SK-N-SH (cell line): ENCODE results near the gene SMYD3. TPM values are rescaled to one million over a fixed set of nuclear protein-coding genes. Genes with fewer than 3 reads are reported as not detected.
"Not testable (repeated sequence)": the region's sequence is repeated elsewhere in the genome, so short reads cannot be mapped to it uniquely, and the experiment has no call there.

Source experiments
- CTCF ChIA-PET: fragments of 300-600, 350-600 bp; formaldehyde crosslinking; extraction: SDS; loops from one replicate; lab custom pipeline; 2021; lab: Yijun Ruan, JAX
- POLR2A ChIA-PET: fragments of 350-600 bp; sonication (Branson Sonifier 250); formaldehyde crosslinking; extraction: SDS; loops from one replicate; lab custom pipeline; 2020; ENCODE audit warnings: antibody characterized with exemption, inconsistent platforms; lab: Yijun Ruan, JAX
- DNase-seq: peaks from one replicate; pipeline ENCODE4 v3.0.0; 2012
- H2AFZ ChIP-seq: fragments of 200-600 bp; sonication (generic); 2 replicates; pipeline ENCODE4 v1.8.1; 2016; ENCODE audit warnings: antibody characterized with exemption, mild to moderate bottlenecking, low read depth
- H3F3A ChIP-seq: fragments of 200-600 bp; sonication (generic); replicated peaks from 2 replicates; pipeline ENCODE3; 2016; ENCODE audit warnings: antibody characterized with exemption, mild to moderate bottlenecking; ENCODE audit not compliant: insufficient read depth
- H3K27ac ChIP-seq, 2 experiments: fragments of 200-500 bp in 1 of 2; fragments of 200-600 bp in 1 of 2; sonication (Bioruptor generic) in 1 of 2; sonication (generic), shearing (Covaris generic) in 1 of 2; 2 replicates each; pipeline versions ENCODE4 v1.5.1 to v1.6.1; 2014 to 2016; ENCODE audit warnings: low read depth in 2 of 2, inconsistent platforms in 1 of 2, low read length in 1 of 2, mild to moderate bottlenecking in 1 of 2, mixed read lengths in 1 of 2
- H3K27me3 ChIP-seq: fragments of 200-600 bp; sonication (generic), shearing (Covaris generic); 2 replicates; pipeline ENCODE4 v1.6.1; 2016; ENCODE audit warnings: mixed run types; ENCODE audit not compliant: insufficient read depth
- H3K36me3 ChIP-seq, 2 experiments: fragments of 200-500 bp in 1 of 2; fragments of 200-600 bp in 1 of 2; sonication (Bioruptor generic) in 1 of 2; sonication (generic) in 1 of 2; replicated peaks in 1 of 2; 2 replicates each; pipeline versions ENCODE3 to v1.5.1; 2014 to 2016; ENCODE audit warnings: low read length in 1 of 2, mild to moderate bottlenecking in 1 of 2; ENCODE audit not compliant: insufficient read depth in 2 of 2, control insufficient read depth in 1 of 2
- H3K4me1 ChIP-seq, 2 experiments: fragments of 200-500 bp in 1 of 2; fragments of 200-600 bp in 1 of 2; sonication (Bioruptor generic) in 1 of 2; sonication (generic), shearing (Covaris generic) in 1 of 2; 2 replicates each; pipeline versions ENCODE4 v1.5.1 to v1.6.1; 2014 to 2016; ENCODE audit warnings: low read depth in 1 of 2, low read length in 1 of 2, mixed run types in 1 of 2; ENCODE audit not compliant: insufficient read depth in 2 of 2, control insufficient read depth in 1 of 2
- H3K4me2 ChIP-seq: fragments of 200-600 bp; sonication (generic), shearing (Covaris generic); 2 replicates; pipeline ENCODE4 v1.6.1; 2017; ENCODE audit warnings: mixed run types
- H3K4me3 ChIP-seq, 2 experiments: fragments of 200-500 bp in 1 of 2; fragments of 200-600 bp in 1 of 2; sonication (Bioruptor generic) in 1 of 2; sonication (generic), shearing (Covaris generic) in 1 of 2; 2 replicates each; pipeline versions ENCODE4 v1.5.1 to v1.8.1; 2014 to 2016; ENCODE audit warnings: low read depth in 2 of 2, inconsistent platforms in 1 of 2, low read length in 1 of 2, mild to moderate bottlenecking in 1 of 2, mixed read lengths in 1 of 2, moderate library complexity in 1 of 2
- H3K79me2 ChIP-seq: fragments of 200-600 bp; sonication (generic); 2 replicates; pipeline ENCODE4 v1.8.1; 2017; ENCODE audit warnings: mild to moderate bottlenecking; ENCODE audit not compliant: insufficient read depth
- H3K9ac ChIP-seq: fragments of 200-600 bp; sonication (generic); 2 replicates; pipeline ENCODE4 v1.6.1; 2017; ENCODE audit warnings: mixed run types
- H3K9me2 ChIP-seq: fragments of 200-600 bp; sonication (generic); 2 replicates; pipeline ENCODE4 v1.6.1; 2017; ENCODE audit warnings: mixed run types
- H3K9me3 ChIP-seq: fragments of 200-600 bp; sonication (generic); 2 replicates; pipeline ENCODE4 v1.6.1; 2017; ENCODE audit warnings: mixed run types, mild to moderate bottlenecking, moderate library complexity
- H4K20me1 ChIP-seq: fragments of 200-600 bp; sonication (generic); 2 replicates; pipeline ENCODE4 v1.6.1; 2017; ENCODE audit warnings: mild to moderate bottlenecking, mixed run types; ENCODE audit not compliant: insufficient read depth
- ELF1 ChIP-seq: IDR thresholded peaks from 2 replicates; pipeline ENCODE4 v1.4.0; 2012
- GABPA ChIP-seq: IDR thresholded peaks from 2 replicates; pipeline ENCODE4 v1.4.0; 2012; ENCODE audit warnings: low read depth, mild to moderate bottlenecking
- JUND ChIP-seq: IDR thresholded peaks from 2 replicates; pipeline ENCODE4 v1.4.0; 2012
- MXI1 ChIP-seq: IDR thresholded peaks from 2 replicates; pipeline ENCODE4 v1.6.1; 2012; ENCODE audit warnings: mild to moderate bottlenecking, low read depth, low read length, improper control_type of control experiment
- NRF1 ChIP-seq: IDR thresholded peaks from 2 replicates; pipeline ENCODE4 v1.6.1; 2012; ENCODE audit warnings: low read depth, mild to moderate bottlenecking, low read length
- PBX3 ChIP-seq: IDR thresholded peaks from 2 replicates; pipeline ENCODE4; 2012
- RAD21 ChIP-seq: IDR thresholded peaks from 2 replicates; pipeline ENCODE4 v1.6.1; 2012; ENCODE audit warnings: mild to moderate bottlenecking, low read length
- TCF12 ChIP-seq: IDR thresholded peaks from 2 replicates; pipeline ENCODE4 v1.4.0; 2012
- TEAD4 ChIP-seq: IDR thresholded peaks from 2 replicates; pipeline ENCODE4 v1.4.0; 2012; ENCODE audit warnings: mild to moderate bottlenecking, borderline replicate concordance; ENCODE audit not compliant: insufficient read depth
- YY1 ChIP-seq: IDR thresholded peaks from 2 replicates; pipeline ENCODE4 v1.4.0; 2012; ENCODE audit warnings: low read depth, mild to moderate bottlenecking
- WGBS: methylation state at CpG from one replicate; pipeline ENCODE4 v1.1.6; 2017; ENCODE audit warnings: low lambda C conversion rate; 5-methylcytosine and 5-hydroxymethylcytosine counted together
- polyA plus RNA-seq, 3 experiments: library from polyadenylated mRNA; depleted of rRNA; stranded (reverse); fragments of >200 nt; gene quantifications; 2 replicates each; pipeline ENCODE4 v1.2.3, GENCODE V29; 2012
- TF ChIP-seq, protein P1 (sequence below): fragments of 150-350 bp; IDR thresholded peaks from 2 replicates; pipeline ENCODE4 v1.6.1; 2016; ENCODE audit warnings: mild to moderate bottlenecking, low read depth, low read length
- TF ChIP-seq, protein P2 (sequence below): IDR thresholded peaks from 2 replicates; pipeline ENCODE4 v1.4.0; 2012; ENCODE audit warnings: low read depth
- TF ChIP-seq, protein P3 (sequence below): fragments of 150-350 bp; IDR thresholded peaks from 2 replicates; pipeline ENCODE4 v1.6.1; 2017; ENCODE audit warnings: antibody characterized with exemption, low read length, low read depth, borderline replicate concordance

The SMYD3 gene
- polyA plus RNA-seq, 1 of the 3 experiments (the other 2 are of a cell fraction): 31.4 TPM

DNA sequence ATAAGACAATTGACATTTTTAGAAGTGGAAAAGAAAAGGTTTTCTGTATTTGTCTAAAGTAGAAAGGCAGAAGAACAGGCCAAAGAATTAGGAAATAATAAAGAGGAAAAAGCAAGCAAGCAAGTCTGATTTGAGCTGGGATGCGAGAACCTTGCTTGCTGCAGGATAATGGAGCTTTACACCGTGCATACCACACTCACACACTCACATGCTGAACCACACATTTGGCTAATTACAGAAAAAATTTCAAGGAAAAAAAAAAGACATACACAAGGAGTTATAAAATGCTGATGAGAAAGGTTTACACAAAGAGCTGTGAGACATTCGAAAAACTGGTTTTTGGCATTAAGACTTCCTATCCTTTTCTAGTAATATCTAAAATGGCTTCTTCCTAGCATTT is 758.4 kb downstream of the SMYD3 start:
- peak overlapping the region in 1 of 2 experiments; percentile 97; a peak in 2 of 4 replicates for H3K27ac ChIP-seq
- H4K20me1 ChIP-seq: no peaks in the 10 kb centered on the region
- CTCF ChIA-PET: interaction anchor here (1.0 kb wide), 1 partner anchor 16 kb away, joined by 4 read pairs; no protein-coding TSS in a partner anchor
- H3K4me2 ChIP-seq: no peak overlapping the region
- TF ChIP-seq, protein P1, sequence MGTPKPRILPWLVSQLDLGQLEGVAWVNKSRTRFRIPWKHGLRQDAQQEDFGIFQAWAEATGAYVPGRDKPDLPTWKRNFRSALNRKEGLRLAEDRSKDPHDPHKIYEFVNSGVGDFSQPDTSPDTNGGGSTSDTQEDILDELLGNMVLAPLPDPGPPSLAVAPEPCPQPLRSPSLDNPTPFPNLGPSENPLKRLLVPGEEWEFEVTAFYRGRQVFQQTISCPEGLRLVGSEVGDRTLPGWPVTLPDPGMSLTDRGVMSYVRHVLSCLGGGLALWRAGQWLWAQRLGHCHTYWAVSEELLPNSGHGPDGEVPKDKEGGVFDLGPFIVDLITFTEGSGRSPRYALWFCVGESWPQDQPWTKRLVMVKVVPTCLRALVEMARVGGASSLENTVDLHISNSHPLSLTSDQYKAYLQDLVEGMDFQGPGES: no peak
- TF ChIP-seq NRF1: no peak
- no peak for TF ChIP-seq YY1
- TF ChIP-seq ELF1: no peak
- TF ChIP-seq GABPA: no peak
- POLR2A ChIA-PET: no interaction called here
- no peaks in the 10 kb centered on the region for H3K9me2 ChIP-seq
- H2AFZ ChIP-seq: no peak overlapping the region
- peaks cover 0 to 6% of the 10 kb centered on the region in 2 experiments for H3K36me3 ChIP-seq
- H3K4me3 ChIP-seq: no peak overlapping the region
- H3K4me1 ChIP-seq: peaks cover 0 to 37% of the 10 kb centered on the region in 2 experiments; a peak in 2 of 4 replicates
- no peaks in the 10 kb centered on the region for H3K27me3 ChIP-seq
- WGBS: 96% methylated on average over 3 of the region's 3 CpGs
- no peak overlapping the region for H3K9ac ChIP-seq
- H3K79me2 ChIP-seq: no peaks in the 10 kb centered on the region
- no peaks in the 10 kb centered on the region for H3K9me3 ChIP-seq
- no peaks in the 10 kb centered on the region for H3F3A ChIP-seq
- no peak for DNase-seq

GRCh38 chr1:245748240-245748639 is 758.8 kb downstream of the SMYD3 start:
- Histone ChIP-seq H3K79me2 (no peaks in the 10 kb centered on the region), H3K36me3 (peaks cover 0 to 8% of the 10 kb centered on the region in 2 experiments), H3F3A (no peaks in the 10 kb centered on the region), H3K9ac (no peak overlapping the region), H4K20me1 (no peaks in the 10 kb centered on the region), H3K9me2 (no peaks in the 10 kb centered on the region), H2AFZ (no peak overlapping the region), H3K27me3 (no peaks in the 10 kb centered on the region), H3K4me1 (peaks cover under 1 to 33% of the 10 kb centered on the region in 2 experiments; a peak in 2 of 4 replicates), H3K9me3 (no peaks in the 10 kb centered on the region), H3K4me2 (no peak overlapping the region), H3K4me3 (no peak overlapping the region), H3K27ac (peak overlapping the region in 1 of 2 experiments; percentile 97; a peak in 2 of 4 replicates)
- DNase-seq: no peak
- POLR2A ChIA-PET: no interaction called here
- WGBS: 80% methylated on average over 10 of the region's 10 CpGs
- CTCF ChIA-PET: interaction anchor here (1.0 kb wide), 1 partner anchor 17 kb away, joined by 4 read pairs; no protein-coding TSS in a partner anchor
- TF ChIP-seq JUND (no peak), MXI1 (no peak), RAD21 (no peak), TEAD4 (no peak)
- TF ChIP-seq, protein P2, sequence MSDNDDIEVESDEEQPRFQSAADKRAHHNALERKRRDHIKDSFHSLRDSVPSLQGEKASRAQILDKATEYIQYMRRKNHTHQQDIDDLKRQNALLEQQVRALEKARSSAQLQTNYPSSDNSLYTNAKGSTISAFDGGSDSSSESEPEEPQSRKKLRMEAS: no peak

DNA sequence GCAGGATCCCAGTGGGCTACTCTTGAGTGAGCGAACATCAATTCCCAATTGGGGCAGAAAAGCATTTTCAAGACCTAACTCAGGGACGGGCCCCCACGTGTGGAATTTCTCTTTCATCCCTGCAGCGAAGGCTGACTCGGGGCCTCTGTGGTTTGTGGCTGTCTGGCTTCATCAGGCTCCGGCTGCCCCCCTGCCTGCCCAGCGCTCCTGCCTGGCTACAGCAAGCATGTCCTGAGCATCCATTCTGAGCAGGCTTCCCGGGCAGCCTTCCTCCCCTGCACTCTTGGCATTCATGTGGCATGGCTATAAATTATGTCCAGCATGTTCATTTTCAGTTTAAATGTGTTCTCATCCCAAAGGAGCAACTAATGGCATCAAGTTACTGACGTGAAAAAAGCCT is 764.2 kb downstream of the SMYD3 start:
- TF ChIP-seq, protein P3, sequence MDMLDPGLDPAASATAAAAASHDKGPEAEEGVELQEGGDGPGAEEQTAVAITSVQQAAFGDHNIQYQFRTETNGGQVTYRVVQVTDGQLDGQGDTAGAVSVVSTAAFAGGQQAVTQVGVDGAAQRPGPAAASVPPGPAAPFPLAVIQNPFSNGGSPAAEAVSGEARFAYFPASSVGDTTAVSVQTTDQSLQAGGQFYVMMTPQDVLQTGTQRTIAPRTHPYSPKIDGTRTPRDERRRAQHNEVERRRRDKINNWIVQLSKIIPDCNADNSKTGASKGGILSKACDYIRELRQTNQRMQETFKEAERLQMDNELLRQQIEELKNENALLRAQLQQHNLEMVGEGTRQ: no peak
- TF ChIP-seq, protein P2: 0 out of 2 replicates have a peak, but pooled peaks have one; percentile 23
- TF ChIP-seq TCF12 (peak; percentile 38; the same call in 1 of the 2 replicates), PBX3 (peak; percentile 76), JUND (peak; percentile 18; the same call in 1 of the 2 replicates)
- POLR2A ChIA-PET: no interaction called here

GRCh38 chr1:245740336-245740735 is 766.7 kb downstream of the SMYD3 start:
- H4K20me1 ChIP-seq, H3K9me2 ChIP-seq, H3K4me1 ChIP-seq, H3K27ac ChIP-seq, POLR2A ChIA-PET, H3K27me3 ChIP-seq, DNase-seq, H3K9me3 ChIP-seq, H3K79me2 ChIP-seq, H3F3A ChIP-seq, H3K4me3 ChIP-seq, H2AFZ ChIP-seq, H3K36me3 ChIP-seq, H3K9ac ChIP-seq, H3K4me2 ChIP-seq, CTCF ChIA-PET: not testable (repeated sequence)
- WGBS: 94% methylated on average over 1 of the region's 1 CpG

More for the DNA sequence above, 764.2 kb downstream of the SMYD3 start:
- Histone ChIP-seq H2AFZ (no peak overlapping the region), H4K20me1 (no peaks in the 10 kb centered on the region), H3K36me3 (peaks cover 0 to 8% of the 10 kb centered on the region in 2 experiments), H3K4me3 (no peak overlapping the region), H3K79me2 (no peaks in the 10 kb centered on the region), H3K4me2 (no peak overlapping the region), H3F3A (no peaks in the 10 kb centered on the region), H3K9me3 (no peaks in the 10 kb centered on the region), H3K4me1 (peaks cover 6% of the 10 kb centered on the region in 2 experiments; a peak in 1 of 4 replicates), H3K27me3 (no peaks in the 10 kb centered on the region), H3K9me2 (no peaks in the 10 kb centered on the region), H3K27ac (peak overlapping the region; percentile 13 to 56; a peak in 2 of 4 replicates), H3K9ac (no peak overlapping the region)
- CTCF ChIA-PET: no interaction called here
- no peak for DNase-seq
- WGBS: 60% methylated on average over 7 of the region's 9 CpGs
